Measurements from ENCODE around the gene ZNF665. TPM values are rescaled to one million over a fixed set of nuclear protein-coding genes. Genes with fewer than 3 reads are reported as not detected.

The ZNF665 gene
- polyA plus RNA-seq (2.6 and 2.8 TPM in 2 replicates), polyA minus RNA-seq (8.3 and 9.6 TPM in 2 replicates)

DNA sequence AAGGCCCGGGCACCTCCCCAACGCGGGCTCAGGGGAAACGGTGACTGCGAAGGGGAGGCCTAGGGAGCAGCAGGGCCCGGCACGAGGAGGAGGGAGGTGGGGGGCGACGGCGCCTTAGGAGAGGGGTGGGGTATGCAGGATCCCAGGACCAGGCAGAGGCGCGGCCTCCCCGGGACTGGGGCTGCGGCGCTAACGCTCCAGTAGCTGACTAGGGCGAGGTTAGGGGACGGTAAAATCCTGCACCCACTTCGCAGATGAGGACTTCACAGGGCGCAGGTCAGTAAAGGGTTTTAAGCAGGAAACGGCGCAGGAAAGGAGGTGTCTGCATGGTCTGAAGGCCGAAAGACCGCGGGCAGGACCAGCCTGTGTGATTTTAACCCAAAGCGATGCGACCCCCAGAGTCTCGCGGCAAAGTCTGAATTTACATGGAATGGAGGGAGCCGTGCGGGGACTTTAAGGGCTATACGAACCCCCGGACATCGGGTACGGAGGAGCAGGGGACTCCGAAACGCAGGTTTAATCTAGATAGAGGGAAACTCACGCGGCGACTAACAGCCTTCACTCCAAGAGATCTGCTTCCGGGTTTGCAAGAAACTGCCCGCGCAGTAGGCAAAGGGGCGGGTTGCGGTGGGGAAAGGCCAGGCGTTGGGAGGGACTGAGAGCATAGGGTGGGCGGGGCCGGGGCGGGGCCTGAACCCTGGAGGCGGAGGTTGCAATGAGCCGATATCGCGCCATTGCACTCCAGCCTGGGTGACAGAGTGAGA lies at the start of gene ZNF665:
Gene ZNF665 (minus strand): TSS at position 588 of the 764 bp plus-strand sequence. CDS start 10,460 bp downstream, outside the sequence.
- Histone ChIP-seq H3K27ac (ENCODE audit: low read length) (no peak within 1 kb of the TSS), H3K9me3 (ENCODE audit: low read length) (no peaks in the 10 kb centered on the region), H3F3A (ENCODE audit: insufficient read depth, low read length, poor library complexity, severe bottlenecking) (peaks cover 6% of the 10 kb centered on the region), H3K9ac (ENCODE audit: low read length) (peak within 1 kb of the TSS; percentile 62), H3K27me3 (ENCODE audit: insufficient read depth, low read depth, low read length) (no peaks in the 10 kb centered on the region), H3K36me3 (ENCODE audit: insufficient read depth, low read length) (no peaks in the 10 kb centered on the region), H3K9me2 (ENCODE audit: insufficient read depth, low read length) (no peaks in the 10 kb centered on the region), H3K4me3 (ENCODE audit: low read length) (peak within 1 kb of the TSS; percentile 78), H2AFZ (ENCODE audit: low read depth, low read length) (peak within 1 kb of the TSS; percentile 36), H4K20me1 (ENCODE audit: insufficient read depth) (no peaks in the 10 kb centered on the region), H3K4me2 (ENCODE audit: low read length) (peak within 1 kb of the TSS; percentile 59), H3K79me2 (replicated peaks; ENCODE audit: insufficient read depth, low read length) (no peaks in the 10 kb centered on the region)
- TF ChIP-seq POLR2AphosphoS5 (IDR thresholded peaks at IDR 0.05), result peak; percentile 24
- TF ChIP-seq EP300 (conservative IDR thresholded peaks at IDR 0.05; ENCODE audit: poor library complexity, severe bottlenecking), result no peak
- peak; percentile 22 for TF ChIP-seq SMC3 (conservative IDR thresholded peaks at IDR 0.05; ENCODE audit: poor library complexity)
- no peak for TF ChIP-seq CTCF (IDR thresholded peaks at IDR 0.05; ENCODE audit: poor library complexity, severe bottlenecking)
- TF ChIP-seq MXI1 (conservative IDR thresholded peaks at IDR 0.05; ENCODE audit: poor library complexity, severe bottlenecking), result peak; percentile 65
- TF ChIP-seq TAF1 (IDR thresholded peaks at IDR 0.05; ENCODE audit: low read depth), result no peak

DNA sequence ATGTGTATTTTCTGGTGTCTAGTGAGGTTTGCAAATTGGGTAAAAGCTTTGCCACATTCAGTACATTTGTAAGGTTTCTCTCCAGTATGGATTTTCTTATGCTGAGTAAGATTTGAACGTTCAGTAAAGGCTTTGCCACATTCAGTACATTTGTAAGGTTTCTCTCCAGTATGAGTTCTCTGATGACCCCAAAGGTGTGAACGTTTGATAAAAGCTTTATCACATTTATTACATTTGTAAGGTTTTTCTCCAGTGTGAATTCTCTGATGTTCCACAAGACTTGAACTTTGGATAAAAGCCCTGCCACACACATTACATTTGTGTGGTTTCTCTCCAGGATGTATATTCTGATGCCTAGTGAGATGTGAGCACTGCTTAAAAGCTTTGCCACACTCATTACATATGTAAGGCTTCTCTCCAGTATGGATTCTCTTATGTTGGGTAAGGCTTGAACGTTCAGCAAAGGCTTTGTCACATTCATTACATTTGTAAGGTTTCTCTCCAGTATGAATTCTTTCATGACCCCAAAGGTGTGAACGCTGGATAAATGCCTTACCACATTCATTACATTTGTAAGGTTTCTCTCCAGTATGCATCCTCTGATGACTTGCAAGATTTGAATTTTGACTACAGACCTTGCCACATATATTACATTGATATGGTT lies 44.1 kb upstream of the ZNF665 start:
- Histone ChIP-seq H3K9me3 (ENCODE audit: low read length) (peaks cover 38% of the 10 kb centered on the region), H3K4me2 (ENCODE audit: low read length) (no peak overlapping the region), H3K9me2 (ENCODE audit: insufficient read depth, low read length) (no peaks in the 10 kb centered on the region), H3K36me3 (ENCODE audit: insufficient read depth, low read length) (peaks cover 25% of the 10 kb centered on the region), H2AFZ (ENCODE audit: low read depth, low read length) (no peak overlapping the region), H3K9ac (ENCODE audit: low read length) (no peak overlapping the region), H3F3A (ENCODE audit: insufficient read depth, low read length, poor library complexity, severe bottlenecking) (no peaks in the 10 kb centered on the region), H3K79me2 (replicated peaks; ENCODE audit: insufficient read depth, low read length) (no peaks in the 10 kb centered on the region), H4K20me1 (ENCODE audit: insufficient read depth) (no peaks in the 10 kb centered on the region), H3K27me3 (ENCODE audit: insufficient read depth, low read depth, low read length) (no peaks in the 10 kb centered on the region), H3K4me3 (ENCODE audit: low read length) (no peak overlapping the region), H3K27ac (ENCODE audit: low read length) (no peak overlapping the region)
- no peak for TF ChIP-seq EP300 (conservative IDR thresholded peaks at IDR 0.05; ENCODE audit: poor library complexity, severe bottlenecking)
- no peak for TF ChIP-seq MXI1 (conservative IDR thresholded peaks at IDR 0.05; ENCODE audit: poor library complexity, severe bottlenecking)
- TF ChIP-seq EZH2 (IDR thresholded peaks at IDR 0.05; ENCODE audit: borderline replicate concordance, insufficient read depth, low read length, poor library complexity, severe bottlenecking), result no peak
- no peak for TF ChIP-seq CTCF (IDR thresholded peaks at IDR 0.05; ENCODE audit: poor library complexity, severe bottlenecking)
- no peak for TF ChIP-seq SMC3 (conservative IDR thresholded peaks at IDR 0.05; ENCODE audit: poor library complexity)
- TF ChIP-seq RAD21 (conservative IDR thresholded peaks at IDR 0.05), result no peak
- TF ChIP-seq, protein P1, sequence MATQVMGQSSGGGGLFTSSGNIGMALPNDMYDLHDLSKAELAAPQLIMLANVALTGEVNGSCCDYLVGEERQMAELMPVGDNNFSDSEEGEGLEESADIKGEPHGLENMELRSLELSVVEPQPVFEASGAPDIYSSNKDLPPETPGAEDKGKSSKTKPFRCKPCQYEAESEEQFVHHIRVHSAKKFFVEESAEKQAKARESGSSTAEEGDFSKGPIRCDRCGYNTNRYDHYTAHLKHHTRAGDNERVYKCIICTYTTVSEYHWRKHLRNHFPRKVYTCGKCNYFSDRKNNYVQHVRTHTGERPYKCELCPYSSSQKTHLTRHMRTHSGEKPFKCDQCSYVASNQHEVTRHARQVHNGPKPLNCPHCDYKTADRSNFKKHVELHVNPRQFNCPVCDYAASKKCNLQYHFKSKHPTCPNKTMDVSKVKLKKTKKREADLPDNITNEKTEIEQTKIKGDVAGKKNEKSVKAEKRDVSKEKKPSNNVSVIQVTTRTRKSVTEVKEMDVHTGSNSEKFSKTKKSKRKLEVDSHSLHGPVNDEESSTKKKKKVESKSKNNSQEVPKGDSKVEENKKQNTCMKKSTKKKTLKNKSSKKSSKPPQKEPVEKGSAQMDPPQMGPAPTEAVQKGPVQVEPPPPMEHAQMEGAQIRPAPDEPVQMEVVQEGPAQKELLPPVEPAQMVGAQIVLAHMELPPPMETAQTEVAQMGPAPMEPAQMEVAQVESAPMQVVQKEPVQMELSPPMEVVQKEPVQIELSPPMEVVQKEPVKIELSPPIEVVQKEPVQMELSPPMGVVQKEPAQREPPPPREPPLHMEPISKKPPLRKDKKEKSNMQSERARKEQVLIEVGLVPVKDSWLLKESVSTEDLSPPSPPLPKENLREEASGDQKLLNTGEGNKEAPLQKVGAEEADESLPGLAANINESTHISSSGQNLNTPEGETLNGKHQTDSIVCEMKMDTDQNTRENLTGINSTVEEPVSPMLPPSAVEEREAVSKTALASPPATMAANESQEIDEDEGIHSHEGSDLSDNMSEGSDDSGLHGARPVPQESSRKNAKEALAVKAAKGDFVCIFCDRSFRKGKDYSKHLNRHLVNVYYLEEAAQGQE (IDR thresholded peaks at IDR 0.05; ENCODE audit: borderline replicate concordance), result no peak
- no peak for TF ChIP-seq POLR2AphosphoS5 (IDR thresholded peaks at IDR 0.05)
- TF ChIP-seq TAF1 (IDR thresholded peaks at IDR 0.05; ENCODE audit: low read depth), result no peak
